SK-N-SH treated with all-trans-retinoic acid at 6 μM for 48 hours (cell line): ENCODE results near the gene ZNF525.

Source experiments
- CREB5 ChIP-seq: fragments of 250-450 bp; sonication (Bioruptor Pico); IDR thresholded peaks from 2 replicates; pipeline ENCODE4 v1.5.1; 2020; ENCODE audit warnings: low read depth, mild to moderate bottlenecking, moderate library complexity
- ISL1 ChIP-seq: fragments of 250-450 bp; sonication (Bioruptor Pico); IDR thresholded peaks from 2 replicates; pipeline ENCODE4 v2.1.2; 2022; ENCODE audit warnings: mild to moderate bottlenecking, moderate library complexity
- ZNF565 ChIP-seq: fragments of 450-650 bp; formaldehyde crosslinking; conservative IDR thresholded peaks from 2 replicates; pipeline ENCODE4 v1.5.0; 2020; ENCODE audit warnings: low read depth, mild to moderate bottlenecking, moderate library complexity

- TF ChIP-seq ISL1 (CRISPR knock-in tag) (no peak), ZNF565 (no peak), CREB5 (no peak)
These were observed 36.5 kb upstream of the ZNF525 start for GRCh38 chr19:53328967-53329366.
